CD4-positive, alpha-beta T cell (primary cell): Measurements from ENCODE around the gene IGF1R. TPM values are rescaled to one million over a fixed set of nuclear protein-coding genes. Genes with fewer than 3 reads are reported as not detected.

Source experiments
- ATAC-seq: fragments of 200-7000 bp; cut with Tn5 transposase; one replicate; pipeline ENCODE4 v1.10.0; 2022; ENCODE audit warnings: mild to moderate bottlenecking; ENCODE audit not compliant: poor library complexity
- CTCF ChIA-PET: fragments of 350-600 bp; sonication (Branson Sonifier 250); formaldehyde crosslinking; loops from one replicate; lab custom pipeline; 2021; ENCODE audit warnings: antibody characterized with exemption, inconsistent platforms; lab: Charles Lee
- POLR2A ChIA-PET: fragments of 350-600 bp; sonication (Branson Sonifier 250); formaldehyde crosslinking; loops from one replicate; lab custom pipeline; 2021; ENCODE audit warnings: antibody characterized with exemption, inconsistent platforms; lab: Charles Lee
- DNase-seq, 14 experiments: peaks; one replicate each; pipeline ENCODE4 v3.0.0-alpha.2; 2013 to 2020; ENCODE audit warnings: mixed read lengths in 2 of 14
- H3K27ac ChIP-seq, 2 donors: one replicate each; pipeline versions ENCODE4 v1.5.1 to v1.7.0; 2013; ENCODE audit warnings: low read length in 2 of 2, low read depth in 1 of 2, mild to moderate bottlenecking in 1 of 2
- H3K27me3 ChIP-seq, 2 experiments: 1 replicate in 1 of 2; 2 replicates in 1 of 2; pipeline versions ENCODE4 v1.6.1 to v1.7.0; 2013; ENCODE audit warnings: low read length in 2 of 2, control low read depth in 1 of 2, mild to moderate bottlenecking in 1 of 2, moderate library complexity in 1 of 2; ENCODE audit not compliant: insufficient read depth in 2 of 2, control insufficient read depth in 1 of 2
- H3K36me3 ChIP-seq: one replicate; pipeline ENCODE4 v1.6.1; 2013; ENCODE audit warnings: low read length, control low read depth; ENCODE audit not compliant: insufficient read depth
- H3K4me1 ChIP-seq: one replicate; pipeline ENCODE4 v1.6.1; 2013; ENCODE audit warnings: low read length, control low read depth; ENCODE audit not compliant: insufficient read depth
- H3K4me3 ChIP-seq: one replicate; pipeline ENCODE4 v1.5.1; 2013; ENCODE audit warnings: mild to moderate bottlenecking, low read length, moderate library complexity
- H3K9me3 ChIP-seq, 2 experiments: 1 replicate in 1 of 2; 2 replicates in 1 of 2; pipeline versions ENCODE4 v1.6.1 to v1.7.0; 2013; ENCODE audit warnings: low read length in 2 of 2, mild to moderate bottlenecking in 2 of 2, control low read depth in 1 of 2, moderate library complexity in 1 of 2; ENCODE audit not compliant: control insufficient read depth in 1 of 2, insufficient read depth in 1 of 2
- H3K27ac Mint-ChIP-seq: one replicate; pipeline ENCODE4 v1.8.0; 2020; ENCODE audit warnings: mixed read lengths
- H3K27me3 Mint-ChIP-seq: one replicate; pipeline ENCODE4 v1.8.0; 2021; ENCODE audit warnings: mixed read lengths
- H3K36me3 Mint-ChIP-seq: one replicate; pipeline ENCODE4 v1.8.0; 2021; ENCODE audit warnings: low read depth, mixed read lengths
- H3K4me1 Mint-ChIP-seq: one replicate; pipeline ENCODE4 v1.8.0; 2021; ENCODE audit warnings: low read depth, mixed read lengths
- H3K4me3 Mint-ChIP-seq: one replicate; pipeline ENCODE4 v1.8.0; 2020; ENCODE audit warnings: mild to moderate bottlenecking, mixed read lengths
- H3K9me3 Mint-ChIP-seq: one replicate; pipeline ENCODE4 v1.8.0; 2020; ENCODE audit warnings: mixed read lengths
- CTCF ChIP-seq: fragments of 200-600 bp; IDR thresholded peaks from one replicate; pipeline ENCODE4 v1.8.0; 2022; ENCODE audit warnings: antibody characterized with exemption, mild to moderate bottlenecking
- intact Hi-C, 2 experiments: fragments of 100-400 bp; cut with DNase I in 1 of 2; cut with micrococcal nuclease in 1 of 2; formaldehyde crosslinking; loops; one replicate each; pipeline versions ENCODE4 v1.15.1 to v1.9.0; 2023 to 2025; cut with DNase I, micrococcal nuclease
- total RNA-seq, 174 experiments: library from RNA in 2 of 174; stranded (reverse) in 2 of 174; gene quantifications; one replicate each; pipeline ENCODE4 v1.2.3 and lab custom pipeline; 2021 to 2026

IGF1R gene
- total RNA-seq, 2 experiments from 2014 or later = 39.2 to 40.3 TPM

GRCh38 chr15:98799461-98800390 lies 151.4 kb downstream of the IGF1R start:
- Mint-ChIP-seq H3K27ac (peak overlapping the region; percentile 16), H3K36me3 (no peaks in the 10 kb centered on the region), H3K27me3 (no peaks in the 10 kb centered on the region), H3K9me3 (no peaks in the 10 kb centered on the region), H3K4me1 (peaks cover 61% of the 10 kb centered on the region), H3K4me3 (no peak overlapping the region)
- peaks cover 28% of the 10 kb centered on the region for H3K4me1 ChIP-seq
- intact Hi-C loops = no loop called here
- no peak overlapping the region for H3K27ac ChIP-seq
- no peaks in the 10 kb centered on the region for H3K9me3 ChIP-seq
- H3K27me3 ChIP-seq = no peaks in the 10 kb centered on the region
- ChIA-PET CTCF (interaction anchor here (1.2 kb wide), 1 partner anchor 13 kb away, joined by 3 read pairs; no protein-coding TSS in a partner anchor), POLR2A (no interaction called here)
- ATAC-seq = no peak
- no peaks in the 10 kb centered on the region for H3K36me3 ChIP-seq
- no peak overlapping the region for H3K4me3 ChIP-seq
- DNase-seq = no peak
- TF ChIP-seq CTCF = no peak

- CTCF ChIA-PET = interaction anchor here (0.9 to 1.2 kb wide), 2 partner anchors 9 to 12 kb away, joined by 3 read pairs; no protein-coding TSS in a partner anchor
- Histone ChIP-seq H3K4me1 (peaks cover 28% of the 10 kb centered on the region), H3K36me3 (no peaks in the 10 kb centered on the region), H3K9me3 (no peaks in the 10 kb centered on the region), H3K4me3 (no peak overlapping the region), H3K27me3 (no peaks in the 10 kb centered on the region), H3K27ac (no peak overlapping the region)
- Mint-ChIP-seq H3K4me1 (peaks cover 58% of the 10 kb centered on the region), H3K4me3 (peak overlapping the region; percentile 55), H3K36me3 (no peaks in the 10 kb centered on the region), H3K27me3 (no peaks in the 10 kb centered on the region), H3K27ac (peak overlapping the region; percentile 48), H3K9me3 (no peaks in the 10 kb centered on the region)
- ATAC-seq = no peak
- POLR2A ChIA-PET = no interaction called here
- TF ChIP-seq CTCF = no peak
- intact Hi-C loops = no loop called here
- no peak for DNase-seq
These were observed 152.3 kb downstream of the IGF1R start for GRCh38 chr15:98800437-98801233.

- no peaks in the 10 kb centered on the region for H3K9me3 Mint-ChIP-seq
- H3K27ac ChIP-seq = no peak overlapping the region
- peak overlapping the region; percentile 48 for H3K27ac Mint-ChIP-seq
- H3K36me3 Mint-ChIP-seq = no peaks in the 10 kb centered on the region
- POLR2A ChIA-PET = no interaction called here
- peaks cover 28% of the 10 kb centered on the region for H3K4me1 ChIP-seq
- H3K4me1 Mint-ChIP-seq = peaks cover 58% of the 10 kb centered on the region
- CTCF ChIA-PET = interaction anchor here (0.9 kb wide), 1 partner anchor 10 kb away, joined by 3 read pairs; no protein-coding TSS in a partner anchor
- no peaks in the 10 kb centered on the region for H3K27me3 ChIP-seq
- H3K4me3 Mint-ChIP-seq = peak overlapping the region; percentile 55
- no peaks in the 10 kb centered on the region for H3K27me3 Mint-ChIP-seq
- no peak for TF ChIP-seq CTCF
- peak in 2 of 14 experiments; percentile 10 to 25 for DNase-seq
- no peaks in the 10 kb centered on the region for H3K9me3 ChIP-seq
- peak; percentile 58 for ATAC-seq
- H3K36me3 ChIP-seq = no peaks in the 10 kb centered on the region
- intact Hi-C loops = no loop called here
- H3K4me3 ChIP-seq = no peak overlapping the region
These were observed 152.9 kb downstream of the IGF1R start for GRCh38 chr15:98801234-98801561.
